ENCODE results near the gene ST7L. TPM values are rescaled to one million over a fixed set of nuclear protein-coding genes. Genes with fewer than 3 reads are reported as not detected.

ST7L gene
- polyA plus RNA-seq, 1 donor (not counting 4 experiments of a cell fraction or from before 2014, with no cell fraction given) = 13.4 TPM

GRCh38 chr1:112538883-112539282 lies 80.1 kb downstream of the ST7L start:
- H3K36me3 ChIP-seq (ENCODE audit: control insufficient read depth in 2 of 2, extremely low read depth in 1 of 2, insufficient read depth in 2 of 2, low read length in 2 of 2) = peaks cover 5% of the 10 kb centered on the region in 2 experiments
- no peak overlapping the region for H2AFZ ChIP-seq (ENCODE audit: control insufficient read depth, low read length)
- no peak overlapping the region for H3K27ac ChIP-seq (ENCODE audit: control insufficient read depth, insufficient read depth, low read length)
- no peaks in the 10 kb centered on the region for H3K79me2 ChIP-seq (ENCODE audit: control insufficient read depth, insufficient read depth, low read length)
- no peaks in the 10 kb centered on the region for H4K20me1 ChIP-seq (ENCODE audit: control insufficient read depth, extremely low read depth, insufficient read depth, low read length)
- DNase-seq (ENCODE audit: low read depth, low spot score) = no peak
- TF ChIP-seq CTCF (optimal IDR thresholded peaks at IDR 0.05 in 1 of 3, IDR thresholded peaks at IDR 0.05 in 1 of 3, conservative IDR thresholded peaks at IDR 0.05 in 1 of 3; ENCODE audit: extremely low read depth in 1 of 3, insufficient read depth in 2 of 3, low read length in 3 of 3) = no peak
- no peak for TF ChIP-seq EZH2 (IDR thresholded peaks at IDR 0.05; ENCODE audit: low read length)
- dilution Hi-C loops (cut with MboI; ENCODE audit: extremely low pct_ligation_motif_present, low sequenced_read_pairs) = no loop called here
- no peak for FAIRE-seq
- H3K27me3 ChIP-seq (ENCODE audit: control insufficient read depth, extremely low read depth, insufficient read depth, low read length) = no peaks in the 10 kb centered on the region
- no peaks in the 10 kb centered on the region for H3K9me1 ChIP-seq (ENCODE audit: control insufficient read depth, extremely low read depth, insufficient read depth, low read length)
- H3K4me1 ChIP-seq (ENCODE audit: control insufficient read depth, extremely low read depth, insufficient read depth, low read length) = peaks cover 2% of the 10 kb centered on the region
- no peak overlapping the region for H3K9ac ChIP-seq (ENCODE audit: control insufficient read depth, extremely low read depth, insufficient read depth, low read length)
- H3K4me2 ChIP-seq (ENCODE audit: control insufficient read depth, extremely low read depth, insufficient read depth, low read depth, low read length) = no peak overlapping the region
- no peak overlapping the region for H3K4me3 ChIP-seq (ENCODE audit: control insufficient read depth in 2 of 3, extremely low read depth in 1 of 3, insufficient read depth in 2 of 3, low read depth in 1 of 3, low read length in 3 of 3)
- no peaks in the 10 kb centered on the region for H3K9me3 ChIP-seq (ENCODE audit: control insufficient read depth, low read depth, low read length)

- no peaks in the 10 kb centered on the region for H3K79me2 ChIP-seq (ENCODE audit: control insufficient read depth, insufficient read depth, low read length)
- H3K9ac ChIP-seq (ENCODE audit: control insufficient read depth, extremely low read depth, insufficient read depth, low read length) = no peak overlapping the region
- no peak overlapping the region for H3K27ac ChIP-seq (ENCODE audit: control insufficient read depth, insufficient read depth, low read length)
- H3K36me3 ChIP-seq (ENCODE audit: control insufficient read depth in 2 of 2, extremely low read depth in 1 of 2, insufficient read depth in 2 of 2, low read length in 2 of 2) = peaks cover 5% of the 10 kb centered on the region in 2 experiments
- dilution Hi-C loops (cut with MboI; ENCODE audit: extremely low pct_ligation_motif_present, low sequenced_read_pairs) = no loop called here
- H3K9me1 ChIP-seq (ENCODE audit: control insufficient read depth, extremely low read depth, insufficient read depth, low read length) = no peaks in the 10 kb centered on the region
- no peaks in the 10 kb centered on the region for H3K27me3 ChIP-seq (ENCODE audit: control insufficient read depth, extremely low read depth, insufficient read depth, low read length)
- no peak for DNase-seq (ENCODE audit: low read depth, low spot score)
- no peaks in the 10 kb centered on the region for H3K9me3 ChIP-seq (ENCODE audit: control insufficient read depth, low read depth, low read length)
- no peaks in the 10 kb centered on the region for H3K4me1 ChIP-seq (ENCODE audit: control insufficient read depth, extremely low read depth, insufficient read depth, low read length)
- H4K20me1 ChIP-seq (ENCODE audit: control insufficient read depth, extremely low read depth, insufficient read depth, low read length) = no peaks in the 10 kb centered on the region
- TF ChIP-seq CTCF (optimal IDR thresholded peaks at IDR 0.05 in 1 of 3, IDR thresholded peaks at IDR 0.05 in 1 of 3, conservative IDR thresholded peaks at IDR 0.05 in 1 of 3; ENCODE audit: extremely low read depth in 1 of 3, insufficient read depth in 2 of 3, low read length in 3 of 3) (no peak), EZH2 (IDR thresholded peaks at IDR 0.05; ENCODE audit: low read length) (no peak)
- FAIRE-seq = no peak
- H2AFZ ChIP-seq (ENCODE audit: control insufficient read depth, low read length) = no peak overlapping the region
- H3K4me2 ChIP-seq (ENCODE audit: control insufficient read depth, extremely low read depth, insufficient read depth, low read depth, low read length) = no peak overlapping the region
- H3K4me3 ChIP-seq (ENCODE audit: control insufficient read depth in 2 of 3, extremely low read depth in 1 of 3, insufficient read depth in 2 of 3, low read depth in 1 of 3, low read length in 3 of 3) = no peak overlapping the region
Observed at GRCh38 chr1:112537456-112537855, 81.5 kb downstream of the ST7L start.

All from keratinocyte (primary cell).